Measurements from ENCODE around the gene DHX36. TPM values are rescaled to one million over a fixed set of nuclear protein-coding genes. Genes with fewer than 3 reads are reported as not detected.

DHX36 gene, protein sequence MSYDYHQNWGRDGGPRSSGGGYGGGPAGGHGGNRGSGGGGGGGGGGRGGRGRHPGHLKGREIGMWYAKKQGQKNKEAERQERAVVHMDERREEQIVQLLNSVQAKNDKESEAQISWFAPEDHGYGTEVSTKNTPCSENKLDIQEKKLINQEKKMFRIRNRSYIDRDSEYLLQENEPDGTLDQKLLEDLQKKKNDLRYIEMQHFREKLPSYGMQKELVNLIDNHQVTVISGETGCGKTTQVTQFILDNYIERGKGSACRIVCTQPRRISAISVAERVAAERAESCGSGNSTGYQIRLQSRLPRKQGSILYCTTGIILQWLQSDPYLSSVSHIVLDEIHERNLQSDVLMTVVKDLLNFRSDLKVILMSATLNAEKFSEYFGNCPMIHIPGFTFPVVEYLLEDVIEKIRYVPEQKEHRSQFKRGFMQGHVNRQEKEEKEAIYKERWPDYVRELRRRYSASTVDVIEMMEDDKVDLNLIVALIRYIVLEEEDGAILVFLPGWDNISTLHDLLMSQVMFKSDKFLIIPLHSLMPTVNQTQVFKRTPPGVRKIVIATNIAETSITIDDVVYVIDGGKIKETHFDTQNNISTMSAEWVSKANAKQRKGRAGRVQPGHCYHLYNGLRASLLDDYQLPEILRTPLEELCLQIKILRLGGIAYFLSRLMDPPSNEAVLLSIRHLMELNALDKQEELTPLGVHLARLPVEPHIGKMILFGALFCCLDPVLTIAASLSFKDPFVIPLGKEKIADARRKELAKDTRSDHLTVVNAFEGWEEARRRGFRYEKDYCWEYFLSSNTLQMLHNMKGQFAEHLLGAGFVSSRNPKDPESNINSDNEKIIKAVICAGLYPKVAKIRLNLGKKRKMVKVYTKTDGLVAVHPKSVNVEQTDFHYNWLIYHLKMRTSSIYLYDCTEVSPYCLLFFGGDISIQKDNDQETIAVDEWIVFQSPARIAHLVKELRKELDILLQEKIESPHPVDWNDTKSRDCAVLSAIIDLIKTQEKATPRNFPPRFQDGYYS
- 76.7 TPM for total RNA-seq

DNA sequence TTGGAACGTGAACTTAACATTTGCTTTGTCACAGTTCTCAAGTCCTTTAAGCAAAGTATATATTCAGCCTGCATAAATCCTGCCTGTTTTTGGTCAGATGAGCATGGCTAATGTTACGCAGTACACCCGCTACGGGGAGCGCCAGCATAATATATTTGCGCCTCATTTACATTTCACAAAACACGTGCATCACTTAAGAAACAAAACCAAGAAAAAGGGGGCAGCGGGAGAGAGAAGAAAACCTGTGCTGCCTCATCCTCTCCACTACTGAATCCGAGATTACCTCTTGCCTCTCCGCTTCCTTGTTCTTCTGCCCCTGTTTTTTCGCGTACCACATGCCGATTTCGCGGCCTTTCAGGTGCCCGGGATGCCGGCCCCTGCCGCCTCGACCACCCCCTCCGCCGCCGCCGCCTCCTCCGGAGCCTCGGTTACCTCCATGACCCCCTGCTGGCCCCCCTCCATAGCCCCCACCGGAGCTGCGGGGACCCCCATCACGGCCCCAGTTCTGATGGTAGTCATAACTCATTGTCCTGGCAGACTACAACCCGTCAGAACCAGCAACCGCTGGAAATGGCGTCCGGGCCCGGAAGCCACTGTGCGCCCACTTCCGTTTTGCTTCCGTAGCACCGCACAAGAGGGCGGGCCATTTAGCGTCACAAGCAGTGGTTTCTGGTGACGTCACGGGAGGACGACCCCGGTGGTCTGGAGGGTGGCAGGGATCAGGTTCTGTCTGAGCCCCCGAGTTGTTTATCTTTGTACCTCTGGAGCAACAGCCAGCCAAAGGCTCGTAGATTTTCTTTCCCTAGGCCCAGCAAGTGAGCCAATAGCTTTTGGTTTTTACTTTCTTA is at the start of gene DHX36:
Gene DHX36 (minus strand): TSS at position 597 of the 848 bp plus-strand sequence. CDS start 71 bp downstream, at position 526.
- H3K27ac ChIP-seq (ENCODE audit: low read depth, low read length): peak within 1 kb of the TSS; percentile 85
- peak within 1 kb of the TSS; percentile 85 to 88 (median 86) for H3K4me3 ChIP-seq (ENCODE audit: low read length in 3 of 3)
- peak within 1 kb of the TSS; percentile 85 to 95 (median 88) for H3K9ac ChIP-seq (ENCODE audit: low read depth in 1 of 3, low read length in 3 of 3)
- peaks cover 3 to 13% (median 9%) of the 10 kb centered on the region in 3 donors for H3K4me1 ChIP-seq (ENCODE audit: control insufficient read depth in 3 of 3, insufficient read depth in 3 of 3, low read length in 3 of 3)
- no peaks in the 10 kb centered on the region for H3K9me3 ChIP-seq (ENCODE audit: control insufficient read depth in 3 of 3, low read length in 3 of 3)
- H3K36me3 ChIP-seq (ENCODE audit: control insufficient read depth in 3 of 3, insufficient read depth in 3 of 3, low read length in 3 of 3): no peaks in the 10 kb centered on the region
- no peaks in the 10 kb centered on the region for H3K27me3 ChIP-seq (ENCODE audit: control insufficient read depth in 3 of 3, insufficient read depth in 3 of 3, low read length in 3 of 3)

DNA sequence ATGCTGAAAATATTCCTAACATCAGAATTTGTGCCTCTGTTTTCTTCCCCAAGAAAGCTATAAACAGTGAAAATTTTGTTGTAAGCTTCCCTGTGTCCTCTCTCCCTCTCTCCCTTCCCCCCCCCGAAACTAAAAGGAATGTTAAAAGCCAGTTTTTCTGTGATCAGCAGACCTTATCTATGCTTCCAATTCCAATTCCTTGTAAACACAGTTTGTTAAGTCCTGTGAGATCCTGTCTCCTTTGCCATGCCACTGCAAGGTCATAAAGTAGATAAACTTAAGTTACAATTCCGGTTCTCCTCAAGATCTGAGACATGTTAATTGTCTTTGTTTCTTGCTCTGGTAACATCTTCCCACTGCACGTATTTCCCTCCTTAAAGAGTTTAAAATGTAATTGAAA is 42.9 kb upstream of the DHX36 start:
- H3K4me3 ChIP-seq (ENCODE audit: low read length in 3 of 3): no peak overlapping the region
- H3K36me3 ChIP-seq (ENCODE audit: control insufficient read depth in 3 of 3, insufficient read depth in 3 of 3, low read length in 3 of 3): no peaks in the 10 kb centered on the region
- no peak overlapping the region for H3K9ac ChIP-seq (ENCODE audit: low read depth in 1 of 3, low read length in 3 of 3)
- H3K9me3 ChIP-seq (ENCODE audit: control insufficient read depth in 3 of 3, low read length in 3 of 3): peaks cover 0 to 5% (median 0%) of the 10 kb centered on the region in 3 donors
- H3K27ac ChIP-seq (ENCODE audit: low read depth, low read length): no peak overlapping the region
- H3K4me1 ChIP-seq (ENCODE audit: control insufficient read depth in 3 of 3, insufficient read depth in 3 of 3, low read length in 3 of 3): no peaks in the 10 kb centered on the region
- no peaks in the 10 kb centered on the region for H3K27me3 ChIP-seq (ENCODE audit: control insufficient read depth in 3 of 3, insufficient read depth in 3 of 3, low read length in 3 of 3)

DNA sequence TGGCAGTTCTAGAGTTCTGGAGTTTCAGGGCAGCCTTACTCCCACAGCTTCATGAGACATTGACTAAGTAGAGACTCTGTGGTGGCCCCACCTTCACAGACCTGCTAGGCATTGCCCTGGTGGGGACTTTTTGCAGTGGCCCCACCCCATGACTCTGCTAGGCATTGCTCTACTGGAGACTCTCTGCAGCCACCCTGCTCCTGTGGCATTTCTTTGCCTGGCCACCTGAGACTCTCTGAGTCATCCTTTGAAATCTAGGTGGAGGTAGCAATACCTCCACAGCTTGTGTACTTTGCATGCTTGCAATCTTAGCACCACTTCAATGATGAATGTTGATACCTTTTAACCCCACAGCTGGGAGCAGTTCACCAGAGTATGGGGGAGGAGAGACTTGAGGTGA is 40.6 kb upstream of the DHX36 start:
- Histone ChIP-seq H3K9ac (ENCODE audit: low read depth in 1 of 3, low read length in 3 of 3) (no peak overlapping the region), H3K36me3 (ENCODE audit: control insufficient read depth in 3 of 3, insufficient read depth in 3 of 3, low read length in 3 of 3) (no peaks in the 10 kb centered on the region), H3K27me3 (ENCODE audit: control insufficient read depth in 3 of 3, insufficient read depth in 3 of 3, low read length in 3 of 3) (no peaks in the 10 kb centered on the region), H3K4me3 (ENCODE audit: low read length in 3 of 3) (no peak overlapping the region), H3K9me3 (ENCODE audit: control insufficient read depth in 3 of 3, low read length in 3 of 3) (peaks cover 0 to 5% (median 0%) of the 10 kb centered on the region in 3 donors), H3K27ac (ENCODE audit: low read depth, low read length) (no peak overlapping the region), H3K4me1 (ENCODE audit: control insufficient read depth in 3 of 3, insufficient read depth in 3 of 3, low read length in 3 of 3) (no peaks in the 10 kb centered on the region)

DNA sequence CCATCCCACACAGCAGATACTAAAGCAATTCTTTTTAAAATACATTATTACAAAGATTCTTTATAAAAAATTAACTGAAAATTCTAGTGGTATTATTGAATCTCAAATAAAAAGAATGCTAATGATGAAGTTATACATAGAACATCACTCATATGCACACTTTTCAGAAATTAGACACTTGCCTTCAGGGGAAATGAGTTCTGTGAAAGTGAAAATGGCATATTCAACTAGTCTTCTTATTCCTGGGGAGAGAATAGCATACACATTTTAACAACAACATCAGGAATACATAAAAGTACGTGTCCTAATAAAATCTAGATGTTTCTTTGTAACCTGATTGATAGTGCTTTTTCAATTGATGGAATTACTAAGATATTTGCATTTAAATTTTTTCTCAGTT is 36.8 kb upstream of the DHX36 start:
- H3K4me1 ChIP-seq (ENCODE audit: control insufficient read depth in 3 of 3, insufficient read depth in 3 of 3, low read length in 3 of 3): no peaks in the 10 kb centered on the region
- no peaks in the 10 kb centered on the region for H3K36me3 ChIP-seq (ENCODE audit: control insufficient read depth in 3 of 3, insufficient read depth in 3 of 3, low read length in 3 of 3)
- H3K4me3 ChIP-seq (ENCODE audit: low read length in 3 of 3): no peak overlapping the region
- H3K9ac ChIP-seq (ENCODE audit: low read depth in 1 of 3, low read length in 3 of 3): no peak overlapping the region
- no peak overlapping the region for H3K27ac ChIP-seq (ENCODE audit: low read depth, low read length)
- H3K27me3 ChIP-seq (ENCODE audit: control insufficient read depth in 3 of 3, insufficient read depth in 3 of 3, low read length in 3 of 3): no peaks in the 10 kb centered on the region
- H3K9me3 ChIP-seq (ENCODE audit: control insufficient read depth in 3 of 3, low read length in 3 of 3): peaks cover 0 to 5% (median 0%) of the 10 kb centered on the region in 3 donors

DNA sequence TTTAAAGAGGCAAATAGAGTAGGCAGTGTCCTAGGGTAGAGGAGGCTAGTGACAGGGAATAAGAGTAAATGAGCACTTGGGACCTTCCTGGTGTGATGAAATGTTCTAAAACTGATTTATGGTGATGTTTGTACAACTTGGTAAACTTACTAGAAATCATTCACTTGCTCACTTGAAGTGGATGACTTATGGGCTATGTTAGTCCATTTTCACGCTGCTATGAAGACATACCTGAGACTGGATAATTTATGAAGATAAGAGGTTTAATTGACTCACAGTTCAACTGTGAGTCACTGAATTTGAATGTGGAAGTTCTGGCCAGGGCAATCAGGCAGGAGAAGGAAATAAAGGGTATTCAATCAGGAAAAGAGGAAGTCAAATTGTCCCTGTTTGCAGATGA is 31.7 kb upstream of the DHX36 start:
- Histone ChIP-seq H3K27me3 (ENCODE audit: control insufficient read depth in 3 of 3, insufficient read depth in 3 of 3, low read length in 3 of 3) (no peaks in the 10 kb centered on the region), H3K9ac (ENCODE audit: low read depth in 1 of 3, low read length in 3 of 3) (no peak overlapping the region), H3K9me3 (ENCODE audit: control insufficient read depth in 3 of 3, low read length in 3 of 3) (no peaks in the 10 kb centered on the region), H3K4me3 (ENCODE audit: low read length in 3 of 3) (no peak overlapping the region), H3K36me3 (ENCODE audit: control insufficient read depth in 3 of 3, insufficient read depth in 3 of 3, low read length in 3 of 3) (no peaks in the 10 kb centered on the region), H3K4me1 (ENCODE audit: control insufficient read depth in 3 of 3, insufficient read depth in 3 of 3, low read length in 3 of 3) (no peaks in the 10 kb centered on the region), H3K27ac (ENCODE audit: low read depth, low read length) (no peak overlapping the region)

DNA sequence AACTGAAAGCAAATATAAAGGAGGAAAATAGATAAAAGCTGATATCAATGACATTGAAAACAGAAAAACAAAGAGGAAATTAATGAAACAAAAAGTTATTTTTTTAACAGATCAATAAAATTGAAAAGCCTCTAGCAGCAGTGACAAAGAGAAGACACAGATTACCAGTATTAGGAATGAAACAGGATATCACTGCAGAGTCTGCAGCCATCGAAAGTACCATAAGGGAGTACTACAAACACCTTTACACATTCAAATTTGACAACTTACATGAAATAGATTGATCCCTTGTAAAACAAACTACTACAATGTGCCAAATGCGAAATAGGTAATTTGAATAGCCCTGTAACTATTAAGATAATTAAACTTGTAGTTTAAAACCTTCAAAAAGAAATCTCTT is 24.9 kb upstream of the DHX36 start:
- no peaks in the 10 kb centered on the region for H3K9me3 ChIP-seq (ENCODE audit: control insufficient read depth in 3 of 3, low read length in 3 of 3)
- no peak overlapping the region for H3K4me3 ChIP-seq (ENCODE audit: low read length in 3 of 3)
- H3K9ac ChIP-seq (ENCODE audit: low read depth in 1 of 3, low read length in 3 of 3): no peak overlapping the region
- no peaks in the 10 kb centered on the region for H3K27me3 ChIP-seq (ENCODE audit: control insufficient read depth in 3 of 3, insufficient read depth in 3 of 3, low read length in 3 of 3)
- no peaks in the 10 kb centered on the region for H3K36me3 ChIP-seq (ENCODE audit: control insufficient read depth in 3 of 3, insufficient read depth in 3 of 3, low read length in 3 of 3)
- no peaks in the 10 kb centered on the region for H3K4me1 ChIP-seq (ENCODE audit: control insufficient read depth in 3 of 3, insufficient read depth in 3 of 3, low read length in 3 of 3)
- H3K27ac ChIP-seq (ENCODE audit: low read depth, low read length): no peak overlapping the region

DNA sequence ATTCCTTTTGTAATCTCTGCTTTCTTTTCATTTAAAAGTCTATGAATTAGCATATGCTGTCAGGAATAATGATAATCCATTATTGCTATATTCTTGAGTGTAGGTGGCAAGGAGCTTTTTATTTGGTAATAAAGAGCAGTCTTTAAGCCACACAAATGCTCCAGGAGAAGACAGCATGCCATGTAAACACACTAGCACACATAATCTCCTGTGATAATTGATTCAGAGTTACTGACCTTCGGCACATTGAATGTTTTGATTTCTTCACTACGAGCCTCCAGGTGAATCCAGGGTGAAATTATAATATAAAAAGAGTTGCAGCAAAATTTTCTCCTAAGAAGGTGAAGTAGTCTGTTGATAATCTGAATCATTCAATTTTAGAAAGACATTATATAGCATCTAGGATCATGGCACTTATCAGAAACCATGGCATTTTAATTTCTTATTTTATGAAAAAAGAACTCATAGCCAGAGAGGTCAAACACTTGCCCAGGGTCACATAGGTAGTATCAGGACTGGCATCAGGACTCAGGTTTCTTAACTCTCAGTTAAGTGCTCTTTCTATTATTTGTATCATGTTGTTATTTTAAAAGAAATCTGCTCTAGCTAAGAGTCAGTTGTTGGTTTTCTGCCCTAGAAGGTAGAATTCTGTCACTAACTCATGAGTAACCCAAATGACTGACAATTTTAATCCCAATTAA is 21.3 kb upstream of the DHX36 start:
- Histone ChIP-seq H3K4me1 (ENCODE audit: control insufficient read depth in 3 of 3, insufficient read depth in 3 of 3, low read length in 3 of 3) (no peaks in the 10 kb centered on the region), H3K27me3 (ENCODE audit: control insufficient read depth in 3 of 3, insufficient read depth in 3 of 3, low read length in 3 of 3) (no peaks in the 10 kb centered on the region), H3K9me3 (ENCODE audit: control insufficient read depth in 3 of 3, low read length in 3 of 3) (no peaks in the 10 kb centered on the region), H3K9ac (ENCODE audit: low read depth in 1 of 3, low read length in 3 of 3) (no peak overlapping the region), H3K36me3 (ENCODE audit: control insufficient read depth in 3 of 3, insufficient read depth in 3 of 3, low read length in 3 of 3) (no peaks in the 10 kb centered on the region), H3K27ac (ENCODE audit: low read depth, low read length) (no peak overlapping the region), H3K4me3 (ENCODE audit: low read length in 3 of 3) (no peak overlapping the region)

DNA sequence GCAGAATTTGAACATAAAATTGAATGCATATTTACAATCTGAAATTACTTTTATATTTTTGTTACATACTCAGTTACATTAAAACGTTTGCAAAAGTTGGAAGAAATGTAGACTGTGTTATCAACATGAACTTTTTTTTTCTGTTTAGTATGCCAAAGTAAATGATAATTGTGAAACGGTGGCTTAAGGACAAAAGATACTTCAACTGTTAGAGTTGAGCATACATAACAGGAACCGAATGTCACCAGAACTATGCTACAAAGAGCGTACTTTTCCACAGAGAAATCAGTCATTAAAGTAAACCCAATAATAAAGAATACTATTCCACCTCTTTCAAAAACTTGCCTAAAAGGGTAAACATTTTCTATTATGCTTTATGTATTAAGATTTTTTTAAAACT is 14.3 kb upstream of the DHX36 start:
- Histone ChIP-seq H3K9ac (ENCODE audit: low read depth in 1 of 3, low read length in 3 of 3) (no peak overlapping the region), H3K27me3 (ENCODE audit: control insufficient read depth in 3 of 3, insufficient read depth in 3 of 3, low read length in 3 of 3) (no peaks in the 10 kb centered on the region), H3K4me1 (ENCODE audit: control insufficient read depth in 3 of 3, insufficient read depth in 3 of 3, low read length in 3 of 3) (no peaks in the 10 kb centered on the region), H3K9me3 (ENCODE audit: control insufficient read depth in 3 of 3, low read length in 3 of 3) (no peaks in the 10 kb centered on the region), H3K36me3 (ENCODE audit: control insufficient read depth in 3 of 3, insufficient read depth in 3 of 3, low read length in 3 of 3) (no peaks in the 10 kb centered on the region), H3K4me3 (ENCODE audit: low read length in 3 of 3) (no peak overlapping the region), H3K27ac (ENCODE audit: low read depth, low read length) (no peak overlapping the region)

DNA sequence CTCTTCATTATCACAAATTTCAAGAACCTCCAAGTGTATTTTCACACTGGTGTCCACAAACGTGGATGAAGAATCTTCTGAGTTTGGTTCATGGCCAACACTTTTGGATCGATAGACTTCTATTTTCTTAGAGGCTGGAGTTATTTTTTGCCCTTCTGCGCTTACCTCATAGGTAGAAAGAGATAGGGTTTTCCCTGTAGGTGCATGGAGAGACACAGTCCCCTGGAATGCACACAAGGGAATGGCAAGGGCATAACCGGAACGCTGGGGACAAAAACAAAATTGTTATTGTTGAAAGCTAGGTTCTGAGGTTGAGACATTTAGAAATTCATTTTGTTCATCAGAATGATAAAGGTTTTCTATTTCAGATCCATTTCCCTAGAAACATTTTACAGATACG is 13.7 kb upstream of the DHX36 start:
- Histone ChIP-seq H3K4me3 (ENCODE audit: low read length in 3 of 3) (no peak overlapping the region), H3K27ac (ENCODE audit: low read depth, low read length) (no peak overlapping the region), H3K27me3 (ENCODE audit: control insufficient read depth in 3 of 3, insufficient read depth in 3 of 3, low read length in 3 of 3) (no peaks in the 10 kb centered on the region), H3K9ac (ENCODE audit: low read depth in 1 of 3, low read length in 3 of 3) (no peak overlapping the region), H3K9me3 (ENCODE audit: control insufficient read depth in 3 of 3, low read length in 3 of 3) (no peaks in the 10 kb centered on the region), H3K4me1 (ENCODE audit: control insufficient read depth in 3 of 3, insufficient read depth in 3 of 3, low read length in 3 of 3) (no peaks in the 10 kb centered on the region), H3K36me3 (ENCODE audit: control insufficient read depth in 3 of 3, insufficient read depth in 3 of 3, low read length in 3 of 3) (no peaks in the 10 kb centered on the region)

Data from skeletal muscle tissue (tissue), 4 donors.